HEK293T (cell line): ENCODE measurements around the gene PALLD.

Experiments used
- L3MBTL2 ChIP-seq: fragments of 450-650 bp; conservative IDR thresholded peaks from 2 replicates; pipeline ENCODE4 v1.6.1; 2016; ENCODE audit warnings: mild to moderate bottlenecking
- LEF1 ChIP-seq: fragments of 450-650 bp; IDR thresholded peaks from 2 replicates; pipeline ENCODE4 v1.6.1; 2017; ENCODE audit warnings: mild to moderate bottlenecking, borderline replicate concordance
- TARDBP ChIP-seq: fragments of 450-650 bp; IDR thresholded peaks from 2 replicates; pipeline ENCODE4 v1.6.1; 2016

DNA sequence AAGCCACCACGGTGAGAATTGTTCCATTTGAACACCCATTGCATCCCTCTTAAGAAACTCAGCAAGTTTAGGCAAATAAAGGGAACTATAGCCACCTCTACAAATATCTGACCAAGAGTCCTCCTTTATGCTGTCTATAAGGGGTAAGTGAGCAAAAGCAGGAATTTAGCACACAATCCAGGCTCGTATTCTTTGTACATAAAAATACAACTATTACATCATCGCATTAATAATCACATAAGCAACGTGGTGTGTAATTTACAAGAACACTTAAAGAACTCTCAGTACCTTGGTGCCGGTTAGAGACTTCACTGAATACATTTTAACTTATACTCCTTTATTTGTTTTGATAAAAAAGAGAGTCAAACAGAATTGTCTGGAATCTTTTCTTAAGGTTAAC is 38.8 kb downstream of the PALLD start:
- no peak for TF ChIP-seq L3MBTL2
- no peak for TF ChIP-seq TARDBP
- TF ChIP-seq LEF1: no peak
